ENCODE measurements around the gene GZF1.

GZF1 gene

GRCh38 chr20:23407781-23408464 lies 45.9 kb downstream of the GZF1 start:
- Mint-ChIP-seq H3K27ac (peak overlapping the region; percentile 41), H3K4me1 (peaks cover 69% of the 10 kb centered on the region), H3K9me3 (no peaks in the 10 kb centered on the region), H3K27me3 (no peaks in the 10 kb centered on the region), H3K36me3 (peaks cover 3% of the 10 kb centered on the region), H3K4me3 (no peak overlapping the region)

DNA sequence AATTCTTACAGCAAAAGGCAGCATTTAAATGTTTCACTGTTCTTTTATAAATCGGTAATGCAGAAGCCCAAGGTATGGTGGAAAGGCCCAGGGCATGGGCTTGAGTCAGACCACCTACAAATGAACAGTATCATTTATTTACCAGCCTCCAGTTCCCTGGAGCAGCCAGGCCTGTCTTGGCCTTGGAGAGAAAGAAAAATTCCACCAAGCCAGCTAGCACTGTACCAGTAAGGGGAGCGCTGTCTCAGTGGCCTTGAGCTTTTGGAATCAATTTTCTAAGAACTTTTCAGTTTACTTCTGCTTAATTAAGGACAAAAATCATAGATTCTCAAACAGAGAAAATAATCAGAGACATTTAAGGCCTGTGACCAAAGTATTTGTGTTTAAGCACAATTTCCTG lies 47.0 kb downstream of the GZF1 start:
- Mint-ChIP-seq H3K27ac (no peak overlapping the region), H3K36me3 (peaks cover 3% of the 10 kb centered on the region), H3K4me3 (no peak overlapping the region), H3K27me3 (no peaks in the 10 kb centered on the region), H3K9me3 (no peaks in the 10 kb centered on the region), H3K4me1 (peaks cover 77% of the 10 kb centered on the region)

DNA sequence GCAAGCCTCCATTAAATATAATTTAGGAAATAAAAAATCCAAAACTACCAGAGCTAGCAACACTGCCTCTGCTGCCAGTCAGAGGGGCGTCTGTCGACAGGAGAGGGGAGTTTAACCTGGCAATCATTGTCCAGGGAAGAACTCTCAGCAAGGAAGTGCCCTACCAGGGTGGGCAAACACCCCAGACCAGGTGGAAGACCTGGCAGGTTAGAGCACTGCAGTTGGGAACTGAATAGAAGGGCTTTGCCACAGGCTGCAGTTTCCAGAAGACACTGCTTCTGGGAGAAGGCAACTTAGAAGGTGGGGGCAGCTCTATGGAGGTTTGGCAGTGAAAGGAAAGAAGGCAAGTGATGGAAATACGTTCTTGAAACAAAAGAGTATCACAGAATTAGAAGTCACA lies 47.8 kb downstream of the GZF1 start:
- no peak overlapping the region for H3K4me3 Mint-ChIP-seq
- H3K9me3 Mint-ChIP-seq = no peaks in the 10 kb centered on the region
- peaks cover 73% of the 10 kb centered on the region for H3K4me1 Mint-ChIP-seq
- peaks cover 3% of the 10 kb centered on the region for H3K36me3 Mint-ChIP-seq
- H3K27me3 Mint-ChIP-seq = no peaks in the 10 kb centered on the region
- no peak overlapping the region for H3K27ac Mint-ChIP-seq

DNA sequence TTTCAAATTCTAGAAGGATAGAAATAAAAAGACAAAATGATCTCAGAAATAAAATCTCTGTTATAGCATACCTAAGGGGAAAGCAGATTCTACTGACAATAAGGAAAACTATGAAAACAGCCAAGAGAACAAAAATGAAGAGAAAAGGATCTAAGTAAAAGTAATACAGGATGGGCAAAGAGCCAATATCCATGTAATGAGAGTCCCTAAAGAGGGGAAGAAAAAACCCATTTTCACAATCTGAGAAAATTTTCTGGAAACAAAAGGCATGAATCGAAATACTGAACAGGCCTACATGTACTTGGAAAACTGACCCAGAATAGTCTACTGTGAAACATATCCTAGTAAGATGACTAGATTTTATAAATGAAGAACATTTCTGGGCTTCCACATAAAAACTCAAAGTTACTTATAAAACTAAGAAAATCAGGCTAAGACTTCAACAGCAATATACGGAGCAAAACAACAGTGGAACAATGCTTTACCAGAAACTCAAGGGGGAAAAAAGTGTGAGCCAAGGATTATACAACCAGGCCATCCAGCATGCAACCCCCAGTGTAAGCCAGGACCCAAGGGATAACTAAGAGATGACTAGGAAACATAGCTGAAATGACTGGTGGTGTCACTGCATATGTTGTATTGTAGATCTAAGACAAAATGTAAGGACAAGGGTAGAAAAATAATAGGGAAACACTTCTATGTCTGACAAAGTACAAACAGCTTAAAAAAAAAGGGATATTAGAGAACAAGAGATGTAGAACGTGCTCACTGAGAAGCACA lies 49.1 kb downstream of the GZF1 start:
- Mint-ChIP-seq H3K27me3 (no peaks in the 10 kb centered on the region), H3K4me1 (peaks cover 73% of the 10 kb centered on the region), H3K36me3 (peaks cover 3% of the 10 kb centered on the region), H3K27ac (peak overlapping the region; percentile 55), H3K4me3 (no peak overlapping the region), H3K9me3 (no peaks in the 10 kb centered on the region)

DNA sequence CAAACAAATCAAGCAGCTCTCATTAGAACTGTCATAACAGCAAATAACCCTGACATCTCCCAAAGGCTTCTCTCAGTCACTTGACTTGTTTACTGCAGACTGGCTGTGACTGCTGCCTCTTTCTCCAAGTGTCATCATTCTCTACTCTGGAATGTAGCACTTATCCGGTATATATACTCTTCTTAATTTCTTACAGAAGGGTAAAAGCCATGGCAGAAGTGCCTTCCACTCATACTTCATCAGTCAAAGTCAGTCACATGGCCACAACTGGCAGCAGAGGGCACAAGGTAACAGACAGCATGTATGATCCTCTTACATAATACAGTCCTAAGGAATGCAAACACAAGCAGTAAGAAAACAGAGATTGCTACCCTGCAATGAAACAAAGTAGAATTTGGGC lies 50.0 kb downstream of the GZF1 start:
- Mint-ChIP-seq H3K36me3 (peaks cover 3% of the 10 kb centered on the region), H3K4me1 (peaks cover 74% of the 10 kb centered on the region), H3K27ac (no peak overlapping the region), H3K9me3 (no peaks in the 10 kb centered on the region), H3K4me3 (no peak overlapping the region), H3K27me3 (no peaks in the 10 kb centered on the region)

DNA sequence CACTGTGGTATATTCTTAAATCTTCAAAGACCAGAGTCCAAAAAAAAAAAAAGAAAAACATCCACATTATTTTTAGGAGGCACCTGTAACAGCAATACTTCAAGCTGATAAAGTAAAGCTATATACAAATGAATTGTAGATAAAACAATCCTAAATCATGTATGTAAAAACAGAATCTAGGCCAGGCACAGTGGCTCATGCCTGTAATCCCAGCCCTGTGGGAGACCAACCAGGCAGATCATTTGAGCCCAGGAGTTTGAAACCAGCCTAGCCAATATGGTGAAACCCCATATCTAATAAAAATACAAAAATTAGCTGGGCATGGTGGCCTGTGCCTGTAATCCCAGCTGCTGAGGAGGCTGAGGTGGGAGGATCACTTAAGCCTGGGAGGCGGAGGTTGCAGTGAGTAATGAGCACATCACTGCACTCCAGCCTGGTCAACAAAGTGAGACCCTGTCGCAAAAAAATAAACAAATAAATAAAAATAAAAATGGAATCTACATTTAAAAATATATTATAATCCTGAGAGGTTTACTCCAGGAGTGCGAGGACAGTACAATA lies 52.0 kb downstream of the GZF1 start:
- Mint-ChIP-seq H3K4me1 (peaks cover 73% of the 10 kb centered on the region), H3K27me3 (no peaks in the 10 kb centered on the region), H3K9me3 (no peaks in the 10 kb centered on the region), H3K27ac (no peak overlapping the region), H3K36me3 (peaks cover 3% of the 10 kb centered on the region), H3K4me3 (no peak overlapping the region)

DNA sequence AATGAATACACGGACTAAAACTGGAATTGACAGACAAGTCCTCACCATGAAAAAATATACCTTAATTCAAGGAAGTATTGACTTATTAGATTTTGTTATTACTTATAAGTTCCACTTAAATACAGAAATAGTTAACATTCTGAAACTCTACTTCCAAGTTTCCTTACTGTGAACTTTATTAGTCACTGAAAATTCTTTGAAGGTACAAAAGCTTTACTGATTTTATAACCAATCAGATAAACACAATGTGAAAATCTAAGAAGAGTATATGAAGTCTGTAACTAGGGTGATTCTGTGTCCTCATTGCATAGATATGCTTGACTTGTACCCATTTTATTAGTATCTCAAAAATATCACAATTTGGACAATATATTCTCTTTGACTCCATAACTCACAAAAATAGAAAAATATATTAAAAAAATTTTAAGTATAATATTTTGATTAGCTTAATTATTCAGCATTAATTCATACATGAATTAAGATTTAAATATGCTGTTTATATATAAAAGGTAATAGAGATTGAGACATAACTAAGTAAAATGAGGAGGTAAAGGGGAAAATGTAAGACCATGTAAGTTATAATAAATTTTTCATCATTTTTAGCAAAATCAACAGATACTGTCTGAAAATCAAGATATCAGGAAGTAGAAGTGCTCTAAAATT lies 52.7 kb downstream of the GZF1 start:
- Mint-ChIP-seq H3K27me3 (no peaks in the 10 kb centered on the region), H3K4me1 (peaks cover 73% of the 10 kb centered on the region), H3K36me3 (peaks cover 3% of the 10 kb centered on the region), H3K9me3 (no peaks in the 10 kb centered on the region), H3K4me3 (no peak overlapping the region), H3K27ac (no peak overlapping the region)

- Mint-ChIP-seq H3K27ac (no peak overlapping the region), H3K27me3 (no peaks in the 10 kb centered on the region), H3K9me3 (no peaks in the 10 kb centered on the region), H3K4me3 (no peak overlapping the region), H3K4me1 (peaks cover 70% of the 10 kb centered on the region), H3K36me3 (peaks cover 3% of the 10 kb centered on the region)
Observed at GRCh38 chr20:23415555-23415954, 53.6 kb downstream of the GZF1 start.

DNA sequence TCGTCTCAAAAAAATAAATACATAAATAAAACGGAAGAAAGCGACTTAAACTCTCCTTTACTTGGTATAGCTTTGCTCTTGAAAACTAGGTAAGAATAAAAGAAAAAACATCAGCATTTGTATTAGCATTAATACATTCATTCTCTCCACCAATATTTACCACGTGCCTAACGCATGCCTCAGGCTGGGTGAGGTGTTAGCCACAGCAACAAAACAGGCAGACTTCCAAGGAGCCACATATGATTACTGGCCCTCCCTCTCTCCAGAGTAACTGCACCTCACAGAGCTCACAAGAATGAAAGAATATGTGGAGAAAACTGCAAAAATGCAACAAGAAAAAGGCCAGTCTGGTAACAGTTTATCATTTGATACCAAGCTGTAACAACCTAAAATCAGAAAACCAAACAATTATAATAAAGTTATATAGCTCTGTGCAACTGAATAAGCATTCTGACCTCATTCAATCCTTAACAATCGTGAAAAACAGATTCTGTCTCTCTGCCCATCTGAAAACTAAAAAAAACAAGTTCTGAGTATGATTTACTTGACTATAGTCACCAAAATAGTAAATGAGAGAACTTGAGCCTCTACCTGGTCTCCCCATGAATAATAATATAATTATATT lies 54.1 kb downstream of the GZF1 start:
- no peaks in the 10 kb centered on the region for H3K27me3 Mint-ChIP-seq
- no peak overlapping the region for H3K27ac Mint-ChIP-seq
- H3K4me3 Mint-ChIP-seq = no peak overlapping the region
- H3K36me3 Mint-ChIP-seq = peaks cover 3% of the 10 kb centered on the region
- peaks cover 65% of the 10 kb centered on the region for H3K4me1 Mint-ChIP-seq
- no peaks in the 10 kb centered on the region for H3K9me3 Mint-ChIP-seq

DNA sequence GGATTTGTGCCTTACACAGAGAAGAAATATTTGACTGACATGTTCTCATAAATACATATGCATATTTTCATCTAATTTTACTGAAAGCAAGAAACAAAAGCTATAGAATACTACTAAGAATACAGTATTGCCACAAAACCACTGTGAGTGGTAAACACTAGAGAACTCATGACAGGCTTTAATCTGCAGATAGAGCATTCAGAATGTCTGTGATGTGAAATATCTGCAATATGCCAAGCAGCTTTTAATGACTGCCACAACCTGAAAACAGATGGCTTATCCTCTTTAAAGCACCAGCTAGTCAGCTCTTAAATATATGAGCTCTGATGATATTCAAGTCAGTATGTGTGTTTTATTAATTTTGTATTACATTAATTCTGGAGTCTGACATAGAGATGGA lies 55.9 kb downstream of the GZF1 start:
- Mint-ChIP-seq H3K27me3 (no peaks in the 10 kb centered on the region), H3K27ac (no peak overlapping the region), H3K36me3 (no peaks in the 10 kb centered on the region), H3K4me1 (peaks cover 65% of the 10 kb centered on the region), H3K9me3 (no peaks in the 10 kb centered on the region), H3K4me3 (no peak overlapping the region)

DNA sequence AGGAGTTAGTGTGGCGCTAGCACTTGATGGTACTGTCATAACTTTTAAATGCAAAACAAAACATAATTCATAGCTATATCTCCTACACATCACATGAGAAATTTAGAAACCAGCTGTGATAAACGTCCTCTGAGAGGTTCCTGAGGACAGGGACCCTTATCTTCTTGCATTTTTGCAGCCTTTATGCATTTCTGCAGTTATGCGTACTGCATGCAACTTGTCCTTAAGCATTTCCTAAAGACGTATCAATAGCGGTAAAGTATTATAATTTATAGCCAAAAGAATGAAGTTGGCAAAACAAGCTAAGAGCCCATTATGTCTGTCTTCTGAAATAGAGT lies 57.6 kb downstream of the GZF1 start:
- no peaks in the 10 kb centered on the region for H3K27me3 Mint-ChIP-seq
- H3K36me3 Mint-ChIP-seq = no peaks in the 10 kb centered on the region
- H3K4me1 Mint-ChIP-seq = peaks cover 63% of the 10 kb centered on the region
- H3K9me3 Mint-ChIP-seq = no peaks in the 10 kb centered on the region
- peak overlapping the region; percentile 99 for H3K4me3 Mint-ChIP-seq
- H3K27ac Mint-ChIP-seq = peak overlapping the region; percentile 98

DNA sequence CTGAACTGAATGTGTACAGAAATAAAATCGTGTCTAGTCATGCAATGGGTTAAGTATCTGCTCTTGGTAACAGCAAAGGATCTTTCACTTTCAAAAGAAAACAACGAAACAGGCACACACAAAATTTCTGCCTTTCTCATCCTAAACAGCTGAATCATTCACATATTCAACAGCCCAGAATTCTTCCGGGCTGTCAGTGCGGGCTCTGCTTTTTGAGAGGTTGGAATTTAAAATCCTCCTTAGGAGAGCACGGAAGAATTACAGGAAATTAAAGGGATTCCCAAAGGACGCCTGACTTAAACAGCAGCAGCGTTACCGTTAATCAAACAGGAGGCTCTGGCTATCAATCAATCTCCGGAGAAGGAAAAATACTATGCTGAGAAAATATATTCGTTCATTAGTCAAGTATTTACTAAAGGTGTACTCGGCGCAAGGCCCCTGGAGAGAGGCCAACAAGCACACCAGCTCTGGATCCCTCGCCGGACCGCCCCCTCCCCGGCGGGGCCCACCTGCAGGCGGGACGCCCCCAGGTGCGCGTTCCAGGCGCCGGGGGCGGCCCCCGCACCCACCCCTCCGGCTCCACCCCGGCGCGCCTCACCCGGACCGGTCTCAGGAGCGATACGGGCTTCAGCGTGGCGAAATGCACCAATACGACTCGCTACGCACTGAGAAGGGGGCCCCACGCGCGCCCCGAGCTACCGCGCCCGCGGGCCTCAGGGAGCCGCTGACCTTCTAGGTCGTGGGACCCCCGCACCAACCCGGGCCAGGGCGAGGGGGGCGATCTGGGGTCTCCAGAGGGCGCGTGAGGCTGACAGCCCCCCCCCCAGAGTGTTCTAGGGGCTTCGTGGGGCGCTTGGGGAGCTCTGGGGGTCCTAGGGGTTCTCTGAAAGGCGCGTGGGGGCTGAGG lies 58.3 kb downstream of the GZF1 start:
- Mint-ChIP-seq H3K27me3 (no peaks in the 10 kb centered on the region), H3K4me3 (peak overlapping the region; percentile 99), H3K4me1 (peaks cover 65% of the 10 kb centered on the region), H3K27ac (peak overlapping the region; percentile 98), H3K36me3 (no peaks in the 10 kb centered on the region), H3K9me3 (no peaks in the 10 kb centered on the region)

DNA sequence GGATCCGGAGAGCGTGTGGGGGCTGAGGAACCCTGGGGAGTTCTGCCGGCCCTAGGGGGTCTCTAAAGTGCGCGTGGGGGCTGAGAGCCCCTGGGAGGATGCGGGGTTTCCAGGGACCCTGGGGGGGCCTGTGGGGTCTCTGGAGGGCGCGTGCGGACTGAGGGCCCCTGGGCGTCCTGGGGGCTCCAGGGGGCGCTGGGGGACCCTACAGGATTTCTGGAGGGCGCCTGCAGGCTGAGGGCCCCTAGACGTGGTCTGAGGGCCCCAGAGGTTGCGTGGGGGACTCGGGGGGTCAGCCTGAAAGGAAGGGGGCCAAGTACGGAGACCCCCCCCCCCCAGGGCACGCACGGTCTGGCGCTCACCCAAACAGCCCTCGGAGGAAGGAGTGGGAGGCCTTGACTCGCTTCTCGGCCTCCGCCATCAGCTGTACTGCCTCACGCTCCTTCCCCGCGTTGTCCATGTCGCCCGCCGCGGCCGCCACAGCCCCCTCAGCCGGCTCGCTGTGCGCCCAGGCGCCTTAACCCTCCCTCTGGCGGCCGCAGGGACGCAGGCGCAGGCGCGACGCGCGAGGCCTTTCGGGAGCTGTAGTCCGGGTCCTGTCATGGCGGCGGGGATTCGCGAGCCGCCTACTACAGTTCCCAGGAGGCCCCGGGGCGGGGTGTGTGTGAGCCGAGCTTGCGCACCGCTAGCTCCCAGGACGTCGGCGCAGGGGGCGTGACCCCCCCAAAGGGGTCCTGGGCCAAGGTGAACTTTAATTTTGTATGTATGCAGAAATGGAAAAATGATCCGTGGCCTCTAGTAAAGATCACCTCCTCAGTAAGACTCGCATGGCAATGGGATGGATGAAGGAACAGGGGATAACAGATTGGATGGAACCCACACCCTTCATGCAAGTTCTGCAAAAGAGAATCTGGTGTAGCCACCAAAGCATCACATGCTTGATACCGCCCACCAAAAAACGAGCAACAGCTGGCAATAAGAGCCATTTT lies 59.3 kb downstream of the GZF1 start, which contains the start of gene NAPB:
TSS of gene NAPB (minus strand) at position 546 of the 989 bp plus-strand sequence. CDS start at position 460, 86 bp downstream.
- peak within 1 kb of the TSS; percentile 99 for H3K4me3 Mint-ChIP-seq
- H3K9me3 Mint-ChIP-seq = no peaks in the 10 kb centered on the region
- H3K27me3 Mint-ChIP-seq = no peaks in the 10 kb centered on the region
- H3K27ac Mint-ChIP-seq = peak within 1 kb of the TSS; percentile 76
- H3K36me3 Mint-ChIP-seq = no peaks in the 10 kb centered on the region
- H3K4me1 Mint-ChIP-seq = peaks cover 57% of the 10 kb centered on the region

Measured in activated naive CD4-positive, alpha-beta T cell treated with anti-CD3 and anti-CD28 coated beads, Interleukin-2, amount 50 U/mL, for 24 hours (primary cell).